Neuronal stem cell (in vitro differentiated cells): ENCODE data around the gene TPH1.

Source experiments
- DNase-seq: peaks from one replicate; pipeline ENCODE4 v3.0.0-alpha.2; 2013; ENCODE audit warnings: low spot score
- H2AFZ ChIP-seq: one replicate; pipeline ENCODE4 v1.6.1; 2013; ENCODE audit warnings: mild to moderate bottlenecking, low read length, inconsistent platforms
- H2AK5ac ChIP-seq: 2 replicates; pipeline ENCODE4 v1.6.1; 2013; ENCODE audit warnings: low read depth, mild to moderate bottlenecking, inconsistent platforms, low read length, moderate library complexity, mixed read lengths
- H2BK120ac ChIP-seq: 2 replicates; pipeline ENCODE4 v1.6.1; 2013; ENCODE audit warnings: low read depth, mild to moderate bottlenecking, inconsistent platforms, low read length, moderate library complexity, mixed read lengths
- H2BK12ac ChIP-seq: one replicate; pipeline ENCODE4 v1.6.1; 2013; ENCODE audit warnings: low read length, inconsistent platforms
- H2BK15ac ChIP-seq: 2 replicates; pipeline ENCODE4 v1.6.1; 2013; ENCODE audit warnings: mild to moderate bottlenecking, low read length, inconsistent platforms, mixed read lengths
- H2BK5ac ChIP-seq: one replicate; pipeline ENCODE4 v1.6.1; 2013; ENCODE audit warnings: inconsistent platforms, mild to moderate bottlenecking, low read length, moderate library complexity
- H3K14ac ChIP-seq: one replicate; pipeline ENCODE4 v1.6.1; 2013; ENCODE audit warnings: low read length, inconsistent platforms
- H3K18ac ChIP-seq: 2 replicates; pipeline ENCODE4 v1.6.1; 2013; ENCODE audit warnings: low read length, inconsistent platforms
- H3K23ac ChIP-seq: 2 replicates; pipeline ENCODE4 v1.6.1; 2013; ENCODE audit warnings: low read depth, mild to moderate bottlenecking, mixed read lengths, low read length, inconsistent platforms; ENCODE audit not compliant: poor library complexity
- H3K27ac ChIP-seq: replicated peaks from 3 replicates; pipeline ENCODE4 v1.5.1; 2013; ENCODE audit warnings: low read length, inconsistent platforms
- H3K27me3 ChIP-seq, 3 experiments: 2 replicates each; pipeline ENCODE4 v1.6.1; 2013; ENCODE audit warnings: low read length in 3 of 3, mild to moderate bottlenecking in 2 of 3, inconsistent platforms in 1 of 3, low read depth in 1 of 3, mixed read lengths in 1 of 3, moderate library complexity in 1 of 3; ENCODE audit not compliant: control insufficient read depth in 3 of 3, insufficient read depth in 3 of 3
- H3K36me3 ChIP-seq, 2 donors: replicated peaks in 1 of 2; 2 replicates each; pipeline ENCODE4 v1.6.1; 2013; ENCODE audit warnings: low read length in 2 of 2; ENCODE audit not compliant: control insufficient read depth in 2 of 2, insufficient read depth in 2 of 2
- H3K4ac ChIP-seq: 2 replicates; pipeline ENCODE4 v1.6.1; 2013; ENCODE audit warnings: inconsistent platforms, mild to moderate bottlenecking, low read length, moderate library complexity
- H3K4me1 ChIP-seq, 2 donors: 1 replicate in 1 of 2; 2 replicates in 1 of 2; pipeline ENCODE4 v1.6.1; 2013; ENCODE audit warnings: low read length in 2 of 2, low read depth in 1 of 2; ENCODE audit not compliant: control insufficient read depth in 2 of 2, insufficient read depth in 1 of 2
- H3K4me2 ChIP-seq: one replicate; pipeline ENCODE4 v1.6.1; 2013; ENCODE audit warnings: mild to moderate bottlenecking, low read length, inconsistent platforms; ENCODE audit not compliant: insufficient read depth, poor library complexity, severe bottlenecking
- H3K4me3 ChIP-seq, 2 donors: 2 replicates each; pipeline ENCODE4 v1.5.1; 2013; ENCODE audit warnings: low read length in 2 of 2, mild to moderate bottlenecking in 2 of 2, inconsistent platforms in 1 of 2, moderate library complexity in 1 of 2
- H3K79me1 ChIP-seq: one replicate; pipeline ENCODE4 v1.6.1; 2013; ENCODE audit warnings: low read depth, mild to moderate bottlenecking, inconsistent platforms, low read length, moderate library complexity
- H3K9ac ChIP-seq: one replicate; pipeline ENCODE4 v1.6.1; 2013; ENCODE audit warnings: mild to moderate bottlenecking, low read depth, low read length, inconsistent platforms; ENCODE audit not compliant: poor library complexity
- H3K9me3 ChIP-seq, 2 donors: replicated peaks in 1 of 2; 2 replicates each; pipeline versions ENCODE3 to v1.6.1; 2013; ENCODE audit warnings: low read length in 2 of 2, mild to moderate bottlenecking in 2 of 2, inconsistent platforms in 1 of 2, low read depth in 1 of 2, mixed read lengths in 1 of 2, moderate library complexity in 1 of 2; ENCODE audit not compliant: control insufficient read depth in 2 of 2, insufficient read depth in 1 of 2
- H4K8ac ChIP-seq: one replicate; pipeline ENCODE4 v1.6.1; 2013; ENCODE audit warnings: low read depth, mild to moderate bottlenecking, inconsistent platforms, low read length, moderate library complexity
- H4K91ac ChIP-seq: one replicate; pipeline ENCODE4 v1.6.1; 2013; ENCODE audit warnings: low read length, low read depth, mild to moderate bottlenecking, inconsistent platforms; ENCODE audit not compliant: poor library complexity
- WGBS, 2 donors: extraction: QIAGEN DNeasy Blood & Tissue Kit; methylation state at CpG; one replicate each; pipeline ENCODE4 v1.1.7; 2013; ENCODE audit warnings: missing lambda C conversion rate in 2 of 2, mixed read lengths in 1 of 2; ENCODE audit not compliant: insufficient read length in 2 of 2, insufficient replicate concordance in 1 of 2; ENCODE audit errors: extremely low coverage in 2 of 2; 5-methylcytosine and 5-hydroxymethylcytosine counted together

TPH1 gene

DNA sequence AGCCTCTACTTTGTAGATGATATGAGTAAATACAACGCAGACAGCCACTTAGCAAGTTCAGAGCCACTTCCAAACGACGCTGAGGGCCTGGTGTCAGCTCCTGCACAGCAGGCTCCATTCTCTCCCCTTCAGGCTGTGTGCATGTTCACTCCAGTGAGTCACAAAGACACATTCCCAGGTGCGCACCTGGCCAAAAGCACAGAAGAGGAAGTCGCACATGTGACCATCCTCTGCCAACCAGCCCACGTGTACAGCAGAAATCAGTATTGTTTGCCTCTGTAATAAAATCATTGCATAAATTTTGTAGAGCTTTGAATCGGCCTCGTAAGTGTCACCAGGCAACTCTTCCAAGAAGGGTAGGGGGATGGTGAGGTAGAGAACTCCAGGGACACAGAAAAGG, 19.5 kb upstream of the TPH1 start:
- Histone ChIP-seq H2BK15ac (no peak overlapping the region), H3K79me1 (no peaks in the 10 kb centered on the region), H3K36me3 (peaks cover 0 to 2% of the 10 kb centered on the region in 2 donors), H2BK12ac (no peak overlapping the region), H3K4me2 (no peak overlapping the region), H3K9ac (no peak overlapping the region), H3K18ac (no peak overlapping the region), H3K9me3 (no peaks in the 10 kb centered on the region), H2BK120ac (no peak overlapping the region), H3K23ac (no peak overlapping the region), H3K4me1 (peaks cover 0 to 3% of the 10 kb centered on the region in 2 donors), H3K4me3 (no peak overlapping the region), H2AFZ (no peak overlapping the region), H3K4ac (no peak overlapping the region), H4K8ac (no peak overlapping the region), H4K91ac (no peak overlapping the region), H3K14ac (no peak overlapping the region), H2BK5ac (no peak overlapping the region), H2AK5ac (no peak overlapping the region), H3K27ac (no peak overlapping the region), H3K27me3 (no peaks in the 10 kb centered on the region)
- no CpG with 5 or more reads among the region's 8 CpGs for WGBS, 2 donors
- DNase-seq, result no peak

DNA sequence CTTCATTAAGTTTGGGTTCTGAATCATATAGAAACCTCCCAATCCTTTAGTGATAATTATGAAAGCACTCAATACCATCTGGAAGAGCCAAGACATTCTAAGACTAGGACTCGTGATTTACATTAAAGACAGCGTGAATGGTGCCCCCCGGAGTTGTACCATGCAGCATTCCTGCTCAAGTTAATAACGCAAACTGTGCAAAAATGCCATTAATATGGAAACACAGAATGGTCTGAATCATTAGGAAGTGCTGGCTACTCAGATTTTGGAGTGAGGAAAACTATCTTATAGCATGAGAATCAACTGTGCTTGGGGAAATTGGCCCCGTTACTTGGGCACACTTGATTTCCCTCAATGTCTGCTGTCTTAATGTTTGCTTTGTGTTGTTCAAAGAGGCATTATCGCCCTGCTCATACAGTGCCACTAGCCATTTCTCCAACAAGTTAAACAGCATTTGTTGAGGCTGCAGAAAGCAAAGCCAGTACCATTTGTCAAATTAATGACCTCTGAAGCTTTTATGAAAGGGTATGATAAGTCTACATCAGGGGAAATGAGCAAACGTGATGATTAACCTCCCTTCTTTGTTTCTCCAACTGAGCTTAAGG, 18.5 kb upstream of the TPH1 start:
- Histone ChIP-seq H4K8ac (no peak overlapping the region), H3K4ac (no peak overlapping the region), H3K27me3 (no peaks in the 10 kb centered on the region), H2BK12ac (no peak overlapping the region), H3K9me3 (no peaks in the 10 kb centered on the region), H3K36me3 (peaks cover 0 to 2% of the 10 kb centered on the region in 2 donors), H3K18ac (no peak overlapping the region), H3K4me1 (peaks cover 0 to 3% of the 10 kb centered on the region in 2 donors), H2BK120ac (no peak overlapping the region), H2BK15ac (no peak overlapping the region), H2BK5ac (no peak overlapping the region), H3K14ac (no peak overlapping the region), H3K4me2 (no peak overlapping the region), H3K9ac (no peak overlapping the region), H4K91ac (no peak overlapping the region), H3K79me1 (no peaks in the 10 kb centered on the region), H3K23ac (no peak overlapping the region), H3K27ac (no peak overlapping the region), H2AK5ac (no peak overlapping the region), H3K4me3 (no peak overlapping the region), H2AFZ (no peak overlapping the region)
- no peak for DNase-seq
- no CpG with 5 or more reads among the region's 7 CpGs for WGBS, 2 donors

DNA sequence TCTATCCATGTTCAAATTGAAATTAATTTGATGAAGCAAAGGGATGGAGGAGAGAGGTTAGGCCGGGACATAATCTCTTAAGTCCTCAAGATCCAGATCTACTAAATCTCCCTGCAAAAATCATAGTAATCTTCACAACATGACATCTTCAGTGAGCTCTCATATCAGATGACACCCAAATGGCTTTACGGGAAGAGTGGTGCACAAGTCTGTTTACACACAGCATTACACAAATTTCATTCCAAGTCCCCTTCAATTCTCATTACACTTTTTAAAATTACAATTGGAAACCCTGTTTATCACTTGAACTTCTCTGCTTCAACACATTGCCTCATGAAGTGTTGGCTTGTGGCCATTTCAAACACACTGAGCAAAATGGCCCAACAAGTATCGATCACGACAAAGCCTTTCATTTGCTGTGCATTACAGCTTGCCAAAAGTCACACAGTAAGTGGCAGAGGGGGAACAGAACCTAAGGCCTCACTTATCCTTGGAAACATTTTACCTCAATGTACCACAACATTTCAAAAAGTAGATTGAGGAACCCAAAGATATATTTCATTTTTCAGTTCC, 17.9 kb upstream of the TPH1 start:
- H3K14ac ChIP-seq, result no peak overlapping the region
- H3K4me3 ChIP-seq, result no peak overlapping the region
- H3K9me3 ChIP-seq, result no peaks in the 10 kb centered on the region
- no peak overlapping the region for H2AFZ ChIP-seq
- peaks cover 0 to 2% of the 10 kb centered on the region in 2 donors for H3K36me3 ChIP-seq
- no peak overlapping the region for H4K91ac ChIP-seq
- no peak overlapping the region for H3K4me2 ChIP-seq
- no peak overlapping the region for H3K27ac ChIP-seq
- H2BK12ac ChIP-seq, result no peak overlapping the region
- no peak for DNase-seq
- H2AK5ac ChIP-seq, result no peak overlapping the region
- H3K4ac ChIP-seq, result no peak overlapping the region
- no peak overlapping the region for H2BK5ac ChIP-seq
- H3K4me1 ChIP-seq, result peaks cover 0 to 3% of the 10 kb centered on the region in 2 donors
- no peak overlapping the region for H4K8ac ChIP-seq
- no peaks in the 10 kb centered on the region for H3K79me1 ChIP-seq
- H3K18ac ChIP-seq, result no peak overlapping the region
- H3K27me3 ChIP-seq, result no peaks in the 10 kb centered on the region
- WGBS, 2 donors, result no CpG with 5 or more reads among the region's 4 CpGs
- H3K9ac ChIP-seq, result no peak overlapping the region
- no peak overlapping the region for H2BK15ac ChIP-seq
- no peak overlapping the region for H3K23ac ChIP-seq
- H2BK120ac ChIP-seq, result no peak overlapping the region

DNA sequence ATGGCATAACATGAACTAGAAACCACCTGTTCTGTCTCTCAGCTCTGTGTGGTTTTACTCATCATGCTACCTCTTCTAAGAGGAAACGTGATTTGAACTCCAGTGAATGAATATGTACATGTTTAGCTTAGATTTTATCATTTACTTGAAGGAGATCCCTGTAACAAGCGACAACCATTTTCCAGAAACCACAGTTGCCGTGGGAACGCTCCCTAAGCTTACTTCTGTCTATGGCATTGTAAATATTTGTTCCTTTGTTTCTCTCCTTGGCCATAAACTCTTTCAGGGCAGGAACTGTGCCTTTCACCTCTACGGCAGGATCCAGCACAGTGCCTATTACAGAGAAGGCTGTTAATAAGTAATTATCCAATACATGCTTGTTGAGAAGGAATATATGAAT, 17.1 kb upstream of the TPH1 start:
- no peak overlapping the region for H4K91ac ChIP-seq
- no peak overlapping the region for H3K14ac ChIP-seq
- no peak for DNase-seq
- H3K27ac ChIP-seq, result no peak overlapping the region
- H3K4me2 ChIP-seq, result no peak overlapping the region
- H3K9me3 ChIP-seq, result no peaks in the 10 kb centered on the region
- no peak overlapping the region for H2BK120ac ChIP-seq
- peaks cover 0 to 3% of the 10 kb centered on the region in 2 donors for H3K4me1 ChIP-seq
- no peak overlapping the region for H3K9ac ChIP-seq
- H2AK5ac ChIP-seq, result no peak overlapping the region
- H3K23ac ChIP-seq, result no peak overlapping the region
- no peak overlapping the region for H2BK15ac ChIP-seq
- H4K8ac ChIP-seq, result no peak overlapping the region
- H3K79me1 ChIP-seq, result no peaks in the 10 kb centered on the region
- no peak overlapping the region for H2BK12ac ChIP-seq
- H2AFZ ChIP-seq, result no peak overlapping the region
- no CpG with 5 or more reads among the region's 5 CpGs for WGBS, 2 donors
- H2BK5ac ChIP-seq, result no peak overlapping the region
- H3K4ac ChIP-seq, result no peak overlapping the region
- peaks cover 0 to 2% of the 10 kb centered on the region in 2 donors for H3K36me3 ChIP-seq
- no peaks in the 10 kb centered on the region for H3K27me3 ChIP-seq
- H3K18ac ChIP-seq, result no peak overlapping the region
- H3K4me3 ChIP-seq, result no peak overlapping the region
